ENCODE measurements around the gene EFHD1. TPM values are rescaled to one million over a fixed set of nuclear protein-coding genes. Genes with fewer than 3 reads are reported as not detected.
"Not testable (repeated sequence)": the region's sequence is repeated elsewhere in the genome, so short reads cannot be mapped to it uniquely, and the experiment has no call there.

Gene EFHD1
- total RNA-seq, 4 donors from 2014 or later: 6.7 to 22.1 (median 14.0) TPM

GRCh38 chr2:232699110-232699509, 65.7 kb downstream of the EFHD1 start:
- H3K4me3 ChIP-seq (ENCODE audit: low read depth, poor library complexity, severe bottlenecking): no peak overlapping the region
- intact Hi-C loops (cut with DNase I; ENCODE audit: low total_unique reads): no loop called here
- 58 to 81% methylated on average over 2 of the region's 2 CpGs for whole genome bisulfite sequencing, 2 donors
- TF ChIP-seq CTCF (IDR thresholded peaks at IDR 0.05) (no peak), POLR2A (IDR thresholded peaks at IDR 0.05) (no peak)
- no peak for DNase-seq (ENCODE audit: low spot score in 2 of 2)

DNA sequence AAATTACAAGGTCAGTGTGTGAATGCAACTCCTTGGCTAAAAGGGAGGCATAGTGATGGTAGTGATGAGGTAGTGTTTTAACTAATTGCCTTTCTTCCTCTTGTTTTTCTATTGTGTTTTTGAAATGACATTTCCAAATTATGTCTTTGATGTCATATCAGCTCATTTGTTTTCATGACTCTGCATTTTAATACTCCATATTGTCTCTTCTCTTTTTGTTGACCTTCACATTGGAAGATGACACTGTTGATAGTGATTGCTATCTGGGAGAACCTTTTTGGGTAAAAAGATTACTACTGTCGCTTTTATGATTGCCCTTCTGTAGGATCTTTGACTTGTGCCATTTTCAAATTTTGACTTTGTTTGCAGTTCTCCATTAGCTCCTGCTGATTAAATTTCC, 66.8 kb downstream of the EFHD1 start:
- DNase-seq (ENCODE audit: low spot score in 2 of 2): no peak
- TF ChIP-seq CTCF (IDR thresholded peaks at IDR 0.05) (no peak), POLR2A (IDR thresholded peaks at IDR 0.05) (no peak)
- WGBS, 2 donors: 91% methylated on average over 1 of the region's 1 CpG
- intact Hi-C loops (cut with DNase I; ENCODE audit: low total_unique reads): no loop called here
- no peak overlapping the region for H3K4me3 ChIP-seq (ENCODE audit: low read depth, poor library complexity, severe bottlenecking)

DNA sequence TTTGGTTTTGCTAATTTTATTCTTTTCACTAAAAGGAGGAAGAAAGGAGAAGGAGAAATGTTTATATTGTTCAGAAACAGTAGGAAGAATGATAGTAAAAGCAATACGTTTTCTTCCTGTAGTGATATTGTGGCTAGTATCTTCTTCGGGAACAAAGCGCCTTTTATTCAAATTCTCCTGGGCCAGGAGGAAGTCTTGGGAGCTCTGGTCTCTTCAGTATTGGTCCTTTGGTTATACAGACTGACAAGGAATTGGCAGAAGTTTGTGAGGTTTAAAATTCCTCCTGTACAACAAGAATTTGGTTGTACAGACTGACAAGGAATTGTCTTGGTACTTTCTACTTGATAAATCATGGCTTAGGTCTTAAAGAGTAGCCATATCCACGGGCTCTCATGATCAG, 73.7 kb downstream of the EFHD1 start:
- no peak for DNase-seq (ENCODE audit: low spot score in 2 of 2)
- no peak overlapping the region for H3K4me3 ChIP-seq (ENCODE audit: low read depth, poor library complexity, severe bottlenecking)
- TF ChIP-seq POLR2A (IDR thresholded peaks at IDR 0.05): no peak
- TF ChIP-seq CTCF (IDR thresholded peaks at IDR 0.05): no peak
- intact Hi-C loops (cut with DNase I; ENCODE audit: low total_unique reads): no loop called here
- WGBS, 2 donors: 91% methylated on average over 4 of the region's 4 CpGs

DNA sequence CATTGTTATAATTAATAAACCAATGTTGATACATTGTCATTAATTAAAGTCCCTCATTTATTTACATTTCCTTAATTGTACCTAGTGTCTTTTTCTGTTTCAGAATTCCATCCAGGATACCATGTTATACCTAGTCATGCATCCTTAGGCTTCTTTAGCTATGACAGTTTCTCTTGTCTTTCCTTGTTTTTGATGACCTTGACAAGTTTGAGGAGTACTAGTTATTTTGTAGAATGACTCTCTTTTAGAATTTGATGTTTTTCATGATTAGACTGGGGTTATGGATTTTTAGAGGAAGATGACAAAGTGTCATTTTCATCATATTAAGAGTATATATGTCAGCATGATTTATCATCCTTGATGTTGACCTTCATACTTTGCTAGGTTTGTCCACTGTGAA, 80.1 kb downstream of the EFHD1 start:
- H3K4me3 ChIP-seq (ENCODE audit: low read depth, poor library complexity, severe bottlenecking): no peak overlapping the region
- TF ChIP-seq POLR2A (IDR thresholded peaks at IDR 0.05): no peak
- no peak for TF ChIP-seq CTCF (IDR thresholded peaks at IDR 0.05)
- no peak for DNase-seq (ENCODE audit: low spot score in 2 of 2)
- intact Hi-C loops (cut with DNase I; ENCODE audit: low total_unique reads): no loop called here

DNA sequence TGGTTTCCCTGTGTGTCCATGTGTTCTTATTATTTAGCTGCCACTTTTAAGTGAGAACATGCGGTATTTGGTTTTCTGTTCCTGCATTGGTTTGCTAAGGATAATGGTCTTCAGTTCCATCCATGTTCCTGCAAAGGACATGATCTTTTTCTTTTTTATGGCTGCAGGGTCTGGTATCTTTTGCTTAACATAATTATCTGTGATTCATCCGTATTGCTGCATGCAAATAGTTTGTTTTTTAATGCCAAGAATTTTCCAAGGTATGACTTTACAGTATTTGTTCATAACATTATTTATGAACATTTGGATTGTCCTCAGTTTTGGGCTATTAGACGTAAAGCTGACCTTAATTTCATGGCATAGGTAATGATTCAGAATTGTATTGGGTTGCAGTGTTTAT, 81.6 kb downstream of the EFHD1 start:
- 51 to 56% methylated on average over 3 of the region's 3 CpGs for WGBS, 2 donors
- no peak for DNase-seq (ENCODE audit: low spot score in 2 of 2)
- H3K4me3 ChIP-seq (ENCODE audit: low read depth, poor library complexity, severe bottlenecking): no peak overlapping the region
- intact Hi-C loops (cut with DNase I; ENCODE audit: low total_unique reads): no loop called here
- TF ChIP-seq CTCF (IDR thresholded peaks at IDR 0.05): no peak
- TF ChIP-seq POLR2A (IDR thresholded peaks at IDR 0.05): no peak

- not testable (repeated sequence) for H3K4me3 ChIP-seq (ENCODE audit: low read depth, poor library complexity, severe bottlenecking); DNase-seq (ENCODE audit: low spot score in 2 of 2)
These were observed 86.7 kb downstream of the EFHD1 start for GRCh38 chr2:232720056-232720455.

More at GRCh38 chr2:232720056-232720455, 86.7 kb downstream of the EFHD1 start:
- intact Hi-C loops (cut with DNase I; ENCODE audit: low total_unique reads): not testable (repeated sequence)

Data from lower leg skin (tissue), 4 donors.